SU-DHL-6 (cell line): Measurements from ENCODE around the gene GNPTAB.

Experiments
- CTCF ChIP-seq: fragments of 200-600 bp; sonication (generic); IDR thresholded peaks from one replicate; pipeline ENCODE4 v1.5.1; 2017; ENCODE audit warnings: antibody characterized with exemption, mild to moderate bottlenecking, low read length, moderate library complexity; ENCODE audit not compliant: insufficient read depth, poor library complexity, severe bottlenecking
- EZH2phosphoT487 ChIP-seq: fragments of 200-600 bp; sonication (generic), shearing (Covaris generic); conservative IDR thresholded peaks from 2 replicates; pipeline ENCODE4 v1.6.1; 2018; ENCODE audit warnings: mild to moderate bottlenecking, antibody characterized with exemption, low read length, moderate library complexity, mixed read lengths

GRCh38 chr12:101764051-101764792, 66.5 kb downstream of the GNPTAB start:
- TF ChIP-seq EZH2phosphoT487 (no peak), CTCF (no peak)
